Measurements from ENCODE around the gene AHNAK2.

DNA sequence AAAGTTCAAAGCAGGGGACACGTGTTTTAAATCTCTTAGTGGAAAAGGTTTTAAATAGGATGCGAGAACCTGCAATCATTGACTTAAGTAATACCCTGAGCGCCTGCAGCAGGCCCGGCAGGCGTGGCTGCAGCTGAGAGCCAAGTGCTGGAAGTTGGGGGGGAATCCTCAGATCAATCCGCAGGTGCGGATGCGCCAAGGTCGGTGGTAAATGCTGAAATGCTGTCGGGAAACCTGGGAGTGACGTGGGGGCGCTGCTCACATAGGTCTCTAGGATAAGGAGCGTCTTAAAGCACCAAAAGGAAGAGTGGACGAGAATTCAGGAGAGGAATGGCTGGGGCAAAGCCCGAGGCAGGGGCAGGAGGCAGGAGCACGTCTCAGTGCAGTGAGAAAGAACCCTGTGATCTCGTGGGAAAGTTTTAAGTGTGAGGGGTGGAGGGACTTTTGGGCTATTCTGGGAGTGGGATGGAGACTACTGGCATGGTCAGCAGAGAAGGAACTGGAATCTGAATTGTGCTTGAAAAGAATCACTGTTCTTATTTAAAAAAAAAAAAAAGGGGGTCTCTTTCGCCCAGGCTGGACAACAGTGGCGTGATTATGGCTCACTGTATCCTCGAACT lies 43.6 kb upstream of the AHNAK2 start:
- TF ChIP-seq, protein P1, sequence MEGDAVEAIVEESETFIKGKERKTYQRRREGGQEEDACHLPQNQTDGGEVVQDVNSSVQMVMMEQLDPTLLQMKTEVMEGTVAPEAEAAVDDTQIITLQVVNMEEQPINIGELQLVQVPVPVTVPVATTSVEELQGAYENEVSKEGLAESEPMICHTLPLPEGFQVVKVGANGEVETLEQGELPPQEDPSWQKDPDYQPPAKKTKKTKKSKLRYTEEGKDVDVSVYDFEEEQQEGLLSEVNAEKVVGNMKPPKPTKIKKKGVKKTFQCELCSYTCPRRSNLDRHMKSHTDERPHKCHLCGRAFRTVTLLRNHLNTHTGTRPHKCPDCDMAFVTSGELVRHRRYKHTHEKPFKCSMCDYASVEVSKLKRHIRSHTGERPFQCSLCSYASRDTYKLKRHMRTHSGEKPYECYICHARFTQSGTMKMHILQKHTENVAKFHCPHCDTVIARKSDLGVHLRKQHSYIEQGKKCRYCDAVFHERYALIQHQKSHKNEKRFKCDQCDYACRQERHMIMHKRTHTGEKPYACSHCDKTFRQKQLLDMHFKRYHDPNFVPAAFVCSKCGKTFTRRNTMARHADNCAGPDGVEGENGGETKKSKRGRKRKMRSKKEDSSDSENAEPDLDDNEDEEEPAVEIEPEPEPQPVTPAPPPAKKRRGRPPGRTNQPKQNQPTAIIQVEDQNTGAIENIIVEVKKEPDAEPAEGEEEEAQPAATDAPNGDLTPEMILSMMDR (IDR thresholded peaks at IDR 0.05): no peak
- TF ChIP-seq POLR2A (IDR thresholded peaks at IDR 0.05): no peak
